Endothelial cell of umbilical vein (primary cell): ENCODE results near the gene DHX35. TPM values are rescaled to one million over a fixed set of nuclear protein-coding genes. Genes with fewer than 3 reads are reported as not detected.

Experiments
- BruUV-seq: library from RNA; stranded (reverse); fragments of 400-500 nt; replicated peaks from 2 replicates; lab custom pipeline; 2021; lab: Mats Ljungman, UMichigan
- CTCF ChIA-PET: fragments of 300-600, 350-600 bp; sonication (Branson Sonifier 250); formaldehyde crosslinking; loops from one replicate; lab custom pipeline; 2021; ENCODE audit warnings: antibody characterized with exemption, inconsistent platforms; lab: Charles Lee
- POLR2A ChIA-PET: fragments of 300-600, 350-600 bp; sonication (Branson Sonifier 250); formaldehyde crosslinking; loops from one replicate; lab custom pipeline; 2021; ENCODE audit warnings: antibody characterized with exemption, inconsistent platforms; lab: Charles Lee
- DNase-seq: peaks from one replicate; pipeline ENCODE4 v3.0.0-alpha.2; 2011; ENCODE audit warnings: low read depth, low spot score
- FAIRE-seq: peaks from 2 replicates; lab custom pipeline; 2011; peaks lifted over from hg19 to GRCh38; lab: Jason Lieb, UNC
- H2AFZ ChIP-seq: 2 replicates; pipeline ENCODE4 v1.6.0; 2012; ENCODE audit warnings: low read depth, low read length, control low read depth, inconsistent platforms
- H3K27ac ChIP-seq: 2 replicates; pipeline ENCODE4 v1.5.1; 2011; ENCODE audit warnings: low read depth, mild to moderate bottlenecking, control low read depth, low read length, moderate library complexity; ENCODE audit not compliant: insufficient read depth
- H3K27me3 ChIP-seq, 2 experiments: 2 replicates each; pipeline versions ENCODE4 v1.6.0 to v1.6.1; 2011; ENCODE audit warnings: low read length in 2 of 2, mixed read lengths in 1 of 2; ENCODE audit not compliant: control insufficient read depth in 2 of 2, insufficient read depth in 2 of 2
- H3K36me3 ChIP-seq, 2 experiments: 2 replicates in 1 of 2; 3 replicates in 1 of 2; pipeline ENCODE4 v1.5.1; 2011; ENCODE audit warnings: low read length in 2 of 2, mild to moderate bottlenecking in 1 of 2, moderate library complexity in 1 of 2; ENCODE audit not compliant: control insufficient read depth in 2 of 2, insufficient read depth in 2 of 2; ENCODE audit errors: extremely low read depth in 1 of 2
- H3K4me1 ChIP-seq: 3 replicates; pipeline ENCODE4 v1.5.1; 2011; ENCODE audit warnings: mild to moderate bottlenecking, low read length; ENCODE audit not compliant: control insufficient read depth, insufficient read depth; ENCODE audit errors: extremely low read depth
- H3K4me2 ChIP-seq: 2 replicates; pipeline ENCODE4 v1.6.1; 2011; ENCODE audit warnings: low read length, control low read depth, mixed read lengths; ENCODE audit not compliant: insufficient read depth
- H3K4me3 ChIP-seq, 3 experiments: fragments of 200-600 bp in 1 of 3; sonication (generic), shearing (Covaris generic) in 1 of 3; replicated peaks in 1 of 3; 2 replicates each; pipeline ENCODE4 v1.5.1; 2011 to 2016; ENCODE audit warnings: control low read depth in 3 of 3, low read length in 3 of 3, mild to moderate bottlenecking in 2 of 3, inconsistent platforms in 1 of 3, low read depth in 1 of 3, moderate library complexity in 1 of 3; ENCODE audit not compliant: insufficient read depth in 1 of 3
- H3K79me2 ChIP-seq: 2 replicates; pipeline ENCODE4 v1.6.0; 2012; ENCODE audit warnings: low read length, inconsistent platforms; ENCODE audit not compliant: control insufficient read depth, insufficient read depth
- H3K9ac ChIP-seq: replicated peaks from 2 replicates; pipeline ENCODE3; 2011; ENCODE audit warnings: low read length, control low read depth; ENCODE audit not compliant: insufficient read depth; ENCODE audit errors: extremely low read depth
- H3K9me1 ChIP-seq: replicated peaks from 3 replicates; pipeline ENCODE4 v1.6.0; 2011; ENCODE audit warnings: mild to moderate bottlenecking, low read length; ENCODE audit not compliant: control insufficient read depth, insufficient read depth; ENCODE audit errors: extremely low read depth
- H3K9me3 ChIP-seq: replicated peaks from 2 replicates; pipeline ENCODE4 v1.5.1; 2012; ENCODE audit warnings: low read length, inconsistent platforms; ENCODE audit not compliant: control insufficient read depth, insufficient read depth
- H4K20me1 ChIP-seq: replicated peaks from 2 replicates; pipeline ENCODE3; 2011; ENCODE audit warnings: mild to moderate bottlenecking, low read length; ENCODE audit not compliant: control insufficient read depth, insufficient read depth; ENCODE audit errors: extremely low read depth
- CTCF ChIP-seq, 2 donors: IDR thresholded peaks; 1 replicate in 1 of 2; 2 replicates in 1 of 2; pipeline ENCODE4 v1.5.1; 2011; ENCODE audit warnings: low read length in 2 of 2, mild to moderate bottlenecking in 2 of 2, moderate library complexity in 2 of 2, control low read depth in 1 of 2, inconsistent platforms in 1 of 2, low read depth in 1 of 2; ENCODE audit not compliant: insufficient read depth in 1 of 2; ENCODE audit errors: extremely low read depth in 1 of 2
- EZH2 ChIP-seq: IDR thresholded peaks from 2 replicates; pipeline ENCODE4 v1.6.1; 2012; ENCODE audit warnings: borderline replicate concordance, low read depth, mild to moderate bottlenecking, moderate library complexity, low read length, inconsistent platforms; ENCODE audit not compliant: severe bottlenecking
- FOS ChIP-seq: IDR thresholded peaks from 2 replicates; pipeline ENCODE4 v1.6.1; 2011; ENCODE audit warnings: mild to moderate bottlenecking, low read length, moderate library complexity, borderline replicate concordance; ENCODE audit not compliant: insufficient read depth
- GATA2 ChIP-seq: IDR thresholded peaks from 2 replicates; pipeline ENCODE4 v1.7.0; 2011; ENCODE audit warnings: low read depth, mild to moderate bottlenecking, moderate library complexity, mixed read lengths, low read length; ENCODE audit not compliant: insufficient read length, insufficient read depth
- JUN ChIP-seq: IDR thresholded peaks from 2 replicates; pipeline ENCODE4 v1.6.1; 2011; ENCODE audit warnings: borderline replicate concordance, low read depth; ENCODE audit not compliant: insufficient read length, insufficient read depth
- MAX ChIP-seq: IDR thresholded peaks from 2 replicates; pipeline ENCODE4 v1.6.1; 2011; ENCODE audit not compliant: insufficient read depth, insufficient read length
- MYC ChIP-seq: IDR thresholded peaks from one replicate; pipeline ENCODE4 v1.6.1; 2011; ENCODE audit warnings: mild to moderate bottlenecking, low read depth, low read length
- POLR2A ChIP-seq: IDR thresholded peaks from 2 replicates; pipeline ENCODE4 v1.6.1; 2012; ENCODE audit warnings: low read depth, mild to moderate bottlenecking, control low read depth, low read length
- POLR2AphosphoS5 ChIP-seq: IDR thresholded peaks from 2 replicates; pipeline ENCODE4 v1.6.1; 2012; ENCODE audit warnings: low read depth, mild to moderate bottlenecking, control low read depth, low read length, moderate library complexity; ENCODE audit not compliant: insufficient read depth
- dilution Hi-C: fragments of 300-500 bp; cut with MboI; formaldehyde crosslinking; loops from one replicate; pipeline ENCODE4 v1.15.0; 2019; ENCODE audit warnings: low sequenced_read_pairs; ENCODE audit not compliant: extremely low pct_ligation_motif_present
- intact Hi-C: fragments of 100-400 bp; cut with micrococcal nuclease; formaldehyde crosslinking; loops from one replicate; pipeline ENCODE4 v1.10.0; 2022
- polyA plus RNA-seq, 4 experiments: library from polyadenylated mRNA; depleted of rRNA in 3 of 4; stranded (reverse) in 3 of 4; unstranded in 1 of 4; fragments of >200 nt; gene quantifications; 2 replicates each; pipeline versions ENCODE4 v1.2.1 to v1.2.3, GENCODE V29; 2011 to 2012; ENCODE audit warnings: missing spikeins in 1 of 4
- total RNA-seq: library from RNA; stranded (reverse); gene quantifications from 2 replicates; pipeline ENCODE4 v1.2.3, GENCODE V29; 2021

The DHX35 gene
- total and polyA plus RNA-seq, 2 donors (not counting 3 experiments of a cell fraction or from before 2014, with no cell fraction given), result 10.0 to 13.0 TPM

- H3K4me1 ChIP-seq, result no peaks in the 10 kb centered on the region
- CTCF ChIA-PET, result no interaction called here
- no peak for FAIRE-seq
- POLR2A ChIA-PET, result no interaction called here
- no peak overlapping the region for H3K9ac ChIP-seq
- no TSS peak for BruUV-seq
- no peaks in the 10 kb centered on the region for H3K27me3 ChIP-seq
- no peak overlapping the region for H3K4me2 ChIP-seq
- intact Hi-C loops (no loop called here), dilution Hi-C loops (no loop called here)
- H3K36me3 ChIP-seq, result peaks cover 17 to 29% of the 10 kb centered on the region in 2 experiments
- H3K9me1 ChIP-seq, result no peaks in the 10 kb centered on the region
- no peaks in the 10 kb centered on the region for H3K9me3 ChIP-seq
- H3K27ac ChIP-seq, result no peak overlapping the region
- TF ChIP-seq POLR2AphosphoS5, result no peak
- TF ChIP-seq FOS, result no peak
- no peak overlapping the region for H2AFZ ChIP-seq
- peaks cover 26% of the 10 kb centered on the region for H3K79me2 ChIP-seq
- DNase-seq, result no peak
- H4K20me1 ChIP-seq, result no peaks in the 10 kb centered on the region
- no peak overlapping the region for H3K4me3 ChIP-seq
Measured at GRCh38 chr20:38951611-38952010, 10.5 kb upstream of the DHX35 start.

- Histone ChIP-seq H3K4me3 (no peak overlapping the region), H3K4me1 (no peaks in the 10 kb centered on the region), H3K9me1 (no peaks in the 10 kb centered on the region), H3K9ac (no peak overlapping the region), H3K36me3 (peaks cover 17 to 28% of the 10 kb centered on the region in 2 experiments), H3K79me2 (peaks cover 21% of the 10 kb centered on the region), H3K27me3 (no peaks in the 10 kb centered on the region), H3K9me3 (no peaks in the 10 kb centered on the region), H3K27ac (no peak overlapping the region), H4K20me1 (no peaks in the 10 kb centered on the region), H3K4me2 (no peak overlapping the region), H2AFZ (no peak overlapping the region)
- no peak for FAIRE-seq
- TF ChIP-seq MYC, result no peak
- no peak for TF ChIP-seq EZH2
- no peak for TF ChIP-seq POLR2AphosphoS5
- no peak for TF ChIP-seq JUN
- TF ChIP-seq CTCF (IDR thresholded peaks at IDR 0.05; ENCODE audit: extremely low read depth in 1 of 2, insufficient read depth in 1 of 2, low read depth in 1 of 2, low read length in 2 of 2), result no peak
- TF ChIP-seq FOS, result no peak
- no peak for TF ChIP-seq GATA2
- no peak for TF ChIP-seq POLR2A
- TF ChIP-seq MAX, result no peak
- BruUV-seq, result TSS peak; percentile 23
- CTCF ChIA-PET, result no interaction called here
- intact Hi-C loops (no loop called here), dilution Hi-C loops (no loop called here)
- no peak for DNase-seq
- POLR2A ChIA-PET, result no interaction called here
Measured at GRCh38 chr20:38952153-38952552, 10.0 kb upstream of the DHX35 start.
